ENCODE measurements around the gene NPB. TPM values are rescaled to one million over a fixed set of nuclear protein-coding genes. Genes with fewer than 3 reads are reported as not detected.

NPB gene
- total RNA-seq, 8 experiments from 2014 or later: 0.15 to 0.92 (median 0.43) TPM; not detected in 1

DNA sequence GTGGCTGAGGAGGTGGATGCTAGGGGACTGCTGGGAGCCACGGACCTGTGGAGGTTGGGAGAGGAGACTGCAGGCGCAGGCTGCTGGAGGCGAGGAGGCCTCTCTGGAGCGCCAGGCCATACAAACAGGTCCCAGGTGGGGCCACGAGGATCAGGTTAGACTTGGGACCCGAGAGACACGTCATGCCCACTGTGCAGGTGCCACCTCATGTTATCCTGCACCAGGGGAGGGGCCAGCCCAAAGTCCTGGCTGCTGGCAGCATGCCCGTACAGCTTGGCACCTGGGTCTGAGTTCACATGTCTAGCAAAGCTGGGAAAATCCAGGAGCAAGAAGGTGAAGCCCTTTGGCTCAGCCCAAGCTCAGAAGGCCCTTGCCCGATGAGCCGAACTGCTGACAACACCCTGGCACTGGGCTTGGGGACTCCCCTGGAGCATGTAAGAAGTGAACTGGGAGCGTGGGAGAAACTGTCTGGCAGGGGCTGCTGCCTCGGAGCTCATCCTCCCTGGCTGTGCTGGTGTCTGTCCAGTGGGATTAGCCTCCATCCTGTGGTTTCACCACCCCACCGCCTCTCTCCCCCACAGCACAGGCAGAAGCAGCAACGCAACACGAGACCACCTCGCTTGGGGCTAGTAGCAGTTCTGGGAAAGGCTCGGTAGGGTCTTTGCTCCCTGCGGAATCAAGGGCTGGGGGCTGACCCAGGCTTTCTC lies 36.2 kb upstream of the NPB start:
- H3K27ac ChIP-seq: peak overlapping the region in 1 of 2 donors; percentile 4
- ATAC-seq (replicated peaks in 6 of 8): no peak
- peaks cover 43 to 44% of the 10 kb centered on the region in 2 donors for H3K4me1 ChIP-seq (replicated peaks in 1 of 2)
- WGBS, 10 experiments: 75 to 90% (median 85%) methylated on average over 2 to 5 of the region's 18 CpGs; no CpG with 5 or more reads in 5 of the 10 experiments
- in situ Hi-C loops (cut with MboI; ENCODE audit: low pct_unique_long_range_greater_than_20kb in 2 of 9, low sequenced_read_pairs in 9 of 9, unreplicated experiment in 9 of 9): no loop called here
- no peak overlapping the region for H3K4me3 ChIP-seq

DNA sequence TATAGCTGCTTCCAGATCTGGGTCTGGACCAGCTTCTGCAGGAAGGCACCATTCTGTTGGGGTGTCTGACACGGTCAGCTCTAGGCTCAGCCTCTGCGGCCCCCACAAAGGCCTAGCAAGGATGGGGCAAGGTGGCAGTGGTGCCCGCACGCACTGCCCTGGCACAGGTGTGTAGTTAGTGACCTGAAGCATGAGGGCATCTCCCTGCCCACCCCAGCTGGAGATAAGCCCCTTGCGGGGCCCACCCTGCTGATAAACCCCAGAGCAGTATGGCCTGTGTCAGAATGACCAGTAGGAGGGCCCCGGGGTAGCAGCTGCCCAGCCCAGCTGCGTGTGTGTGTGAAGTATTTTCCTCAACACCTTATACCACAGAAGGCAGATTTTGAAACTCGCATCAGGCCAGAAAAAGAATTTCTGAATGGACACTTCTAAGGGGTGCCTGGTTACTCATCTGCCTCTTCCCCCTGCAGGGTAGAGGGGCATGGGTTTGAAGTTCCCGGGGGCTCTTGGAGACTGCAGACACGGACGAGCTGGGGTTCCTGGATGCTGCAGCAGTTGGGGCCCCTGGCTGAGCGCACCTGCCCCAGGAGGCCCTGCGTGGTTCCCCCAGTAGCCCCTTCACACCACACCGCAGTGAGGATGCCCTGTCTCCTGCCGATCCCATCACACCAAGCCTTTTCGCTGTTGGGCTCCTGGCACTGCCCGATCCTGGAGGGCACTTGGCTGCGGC lies 35.4 kb upstream of the NPB start:
- 83 to 90% (median 85%) methylated on average over 2 to 5 of the region's 18 CpGs; no CpG with 5 or more reads in 7 of the 10 experiments for WGBS, 10 experiments
- no peak overlapping the region for H3K4me3 ChIP-seq
- ATAC-seq (replicated peaks in 6 of 8): peak in 1 of 8 experiments; percentile 0
- H3K27ac ChIP-seq: peak overlapping the region in 1 of 2 donors; percentile 60
- in situ Hi-C loops (cut with MboI; ENCODE audit: low pct_unique_long_range_greater_than_20kb in 2 of 9, low sequenced_read_pairs in 9 of 9, unreplicated experiment in 9 of 9): no loop called here
- peaks cover 42 to 44% of the 10 kb centered on the region in 2 donors for H3K4me1 ChIP-seq (replicated peaks in 1 of 2)

DNA sequence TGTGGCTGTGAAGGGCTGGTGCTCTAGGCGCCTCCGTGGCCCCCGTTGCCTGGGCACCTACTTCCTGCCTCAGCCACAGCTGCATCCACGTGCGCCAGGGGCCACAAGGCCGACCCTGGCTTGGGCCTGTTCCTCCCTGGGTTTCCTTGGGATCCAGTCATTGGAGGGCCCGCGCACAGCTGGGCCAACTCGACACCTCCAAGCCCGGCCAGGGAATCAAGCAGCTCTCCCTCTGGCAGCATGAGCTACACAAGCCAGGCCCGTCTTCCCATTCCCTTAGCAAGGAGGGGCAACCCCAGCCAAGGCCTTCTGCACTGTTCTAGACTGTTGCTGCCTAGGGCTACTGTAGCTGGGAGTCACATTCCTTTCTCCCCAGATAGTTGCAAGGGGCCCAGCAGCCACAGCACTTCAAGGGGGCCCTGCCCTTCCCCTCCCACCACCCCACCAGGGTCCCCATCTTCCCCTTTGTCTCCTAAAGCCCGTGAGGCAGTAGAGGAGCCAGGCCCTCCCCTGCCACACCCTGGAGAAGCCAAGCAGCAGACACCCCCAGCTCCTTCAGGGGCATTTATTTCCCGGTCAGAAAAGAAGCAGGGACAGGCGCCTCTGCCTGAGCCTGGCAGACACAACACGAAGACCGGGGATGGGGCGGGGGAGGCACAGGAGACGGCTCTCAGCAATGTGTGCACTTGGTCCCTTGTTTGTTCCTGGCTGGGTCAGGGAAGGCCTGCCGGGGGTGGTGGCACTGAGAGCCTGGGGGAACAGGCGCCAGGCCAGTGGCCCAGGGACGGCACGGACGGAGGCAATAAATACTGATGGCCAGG lies 34.7 kb upstream of the NPB start:
- Histone ChIP-seq H3K4me3 (no peak overlapping the region), H3K27ac (peak overlapping the region; percentile 15 to 60), H3K4me1 (replicated peaks in 1 of 2) (peaks cover 38 to 40% of the 10 kb centered on the region in 2 donors)
- in situ Hi-C loops (cut with MboI; ENCODE audit: low pct_unique_long_range_greater_than_20kb in 2 of 9, low sequenced_read_pairs in 9 of 9, unreplicated experiment in 9 of 9): no loop called here
- peak; percentile 1 to 18 (median 5) for ATAC-seq (replicated peaks in 6 of 8)
- 80% methylated on average over 1 to 3 of the region's 23 CpGs; no CpG with 5 or more reads in 7 of the 10 experiments for WGBS, 10 experiments

- peak overlapping the region; percentile 15 to 60 for H3K27ac ChIP-seq
- peaks cover 37 to 41% of the 10 kb centered on the region in 2 donors for H3K4me1 ChIP-seq (replicated peaks in 1 of 2)
- 0 to 96% (median 60%) methylated on average over 1 to 5 of the region's 28 CpGs; no CpG with 5 or more reads in 6 of the 10 experiments for whole genome bisulfite sequencing, 10 experiments
- ATAC-seq (replicated peaks in 6 of 8): peak in 5 of 8 experiments; percentile 0 to 6 (median 1)
- in situ Hi-C loops (cut with MboI; ENCODE audit: low pct_unique_long_range_greater_than_20kb in 2 of 9, low sequenced_read_pairs in 9 of 9, unreplicated experiment in 9 of 9): no loop called here
- H3K4me3 ChIP-seq: no peak overlapping the region
These were observed 33.9 kb upstream of the NPB start for GRCh38 chr17:81867991-81868673.

GRCh38 chr17:81868674-81869220 lies 33.3 kb upstream of the NPB start:
- peak in 6 of 8 experiments; percentile 0 to 23 (median 11) for ATAC-seq (replicated peaks in 6 of 8)
- in situ Hi-C loops (cut with MboI; ENCODE audit: low pct_unique_long_range_greater_than_20kb in 2 of 9, low sequenced_read_pairs in 9 of 9, unreplicated experiment in 9 of 9): no loop called here
- H3K27ac ChIP-seq: peak overlapping the region; percentile 19 to 99
- H3K4me1 ChIP-seq (replicated peaks in 1 of 2): peaks cover 37 to 41% of the 10 kb centered on the region in 2 donors
- H3K4me3 ChIP-seq: peak overlapping the region in 1 of 5 donors; percentile 92
- WGBS, 10 experiments: 54 to 80% (median 62%) methylated on average over 1 to 8 of the region's 30 CpGs; no CpG with 5 or more reads in 7 of the 10 experiments

GRCh38 chr17:81869221-81870130 lies 32.6 kb upstream of the NPB start:
- Histone ChIP-seq H3K27ac (peak overlapping the region; percentile 98 to 99), H3K4me3 (peak overlapping the region; percentile 62 to 92 (median 84)), H3K4me1 (replicated peaks in 1 of 2) (peaks cover 37 to 41% of the 10 kb centered on the region in 2 donors)
- 0 to 75% (median 23%) methylated on average over 1 to 4 of the region's 52 CpGs; no CpG with 5 or more reads in 4 of the 10 experiments for WGBS, 10 experiments
- in situ Hi-C loops (cut with MboI; ENCODE audit: low pct_unique_long_range_greater_than_20kb in 2 of 9, low sequenced_read_pairs in 9 of 9, unreplicated experiment in 9 of 9): no loop called here
- peak in 6 of 8 experiments; percentile 3 to 38 (median 32) for ATAC-seq (replicated peaks in 6 of 8)

DNA sequence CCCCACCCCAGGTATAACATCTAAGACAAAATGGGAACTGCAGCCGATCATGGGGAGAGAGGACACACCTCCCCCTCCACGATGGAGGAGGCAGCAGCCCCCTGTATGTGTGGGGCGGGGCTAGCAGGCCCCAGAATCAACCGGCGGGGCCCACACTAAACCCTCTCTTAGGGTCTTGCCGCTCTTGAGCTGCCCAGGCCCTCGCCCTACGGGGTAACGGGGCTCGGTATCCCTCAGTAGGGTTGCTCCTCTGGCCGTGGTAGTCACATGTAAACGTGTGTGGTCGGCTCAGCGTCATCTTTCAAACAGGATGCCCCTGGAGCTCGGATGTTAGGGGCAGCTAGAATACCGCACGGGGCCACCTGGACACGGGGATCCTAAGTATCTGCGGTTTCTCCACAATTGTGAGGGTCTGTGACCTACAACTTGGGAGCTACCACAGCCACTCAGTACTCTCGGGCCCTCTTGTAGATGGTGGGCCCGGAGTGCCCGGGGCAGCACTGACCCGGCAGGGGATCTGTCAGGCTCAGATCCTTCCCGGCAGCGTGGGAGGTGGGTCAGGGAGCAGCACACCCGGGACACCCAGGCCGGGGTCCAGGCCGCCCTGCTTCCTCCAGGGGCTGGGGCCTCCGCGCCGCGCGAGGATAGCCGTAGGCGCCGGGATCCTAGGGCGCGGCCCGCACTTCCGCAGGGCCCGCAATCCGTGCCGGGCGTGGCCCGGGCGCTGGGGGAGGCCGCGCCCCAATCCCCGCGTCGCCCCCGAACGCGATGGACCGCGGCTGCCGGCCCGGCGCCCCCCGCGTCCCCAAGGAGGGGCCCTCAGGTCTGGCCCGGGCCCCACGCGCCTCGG lies 31.7 kb upstream of the NPB start:
- in situ Hi-C loops (cut with MboI; ENCODE audit: low pct_unique_long_range_greater_than_20kb in 2 of 9, low sequenced_read_pairs in 9 of 9, unreplicated experiment in 9 of 9): no loop called here
- H3K4me3 ChIP-seq: peak overlapping the region; percentile 62 to 92 (median 84)
- 0 to 5% (median 3%) methylated on average over 2 to 9 of the region's 65 CpGs; no CpG with 5 or more reads in 6 of the 10 experiments for WGBS, 10 experiments
- H3K27ac ChIP-seq: peak overlapping the region; percentile 98 to 99
- ATAC-seq (replicated peaks in 6 of 8): peak in 6 of 8 experiments; percentile 0 to 12 (median 4)
- peaks cover 37 to 41% of the 10 kb centered on the region in 2 donors for H3K4me1 ChIP-seq (replicated peaks in 1 of 2)

DNA sequence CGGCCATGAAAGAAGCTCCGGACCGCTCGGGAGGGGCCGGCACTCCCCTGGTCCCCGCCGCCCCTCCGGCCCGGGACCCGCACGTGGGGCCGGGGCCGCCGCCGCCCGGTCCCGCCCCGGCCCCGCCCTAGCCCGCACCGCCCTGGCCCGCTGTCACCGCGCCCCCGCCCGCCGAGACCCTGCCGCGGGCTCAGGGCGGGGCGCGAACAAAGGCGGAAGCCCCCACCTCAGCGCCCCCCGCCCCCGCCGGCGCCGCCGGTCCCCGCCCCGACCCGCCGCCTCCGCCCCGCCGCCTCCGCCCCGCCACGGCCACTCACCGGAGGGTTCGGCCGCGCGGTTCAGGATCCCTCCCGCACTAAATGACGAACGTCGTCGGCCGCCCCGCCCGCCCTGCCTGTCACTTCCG lies 31.1 kb upstream of the NPB start, which contains the start of gene ARHGDIA:
Gene ARHGDIA, minus strand, starts transcription at position 357 of the 406 bp plus-strand sequence. CDS start 1,407 bp downstream, outside the sequence.
- Histone ChIP-seq H3K4me3 (peak within 1 kb of the TSS; percentile 62 to 92 (median 84)), H3K4me1 (replicated peaks in 1 of 2) (peaks cover 37 to 41% of the 10 kb centered on the region in 2 donors), H3K27ac (peak within 1 kb of the TSS; percentile 98 to 99)
- WGBS, 10 experiments: no CpG with 5 or more reads among the region's 64 CpGs
- in situ Hi-C loops (cut with MboI; ENCODE audit: low pct_unique_long_range_greater_than_20kb in 2 of 9, low sequenced_read_pairs in 9 of 9, unreplicated experiment in 9 of 9): no loop called here
- ATAC-seq (replicated peaks in 6 of 8): peak; percentile 22 to 64 (median 48)

- Histone ChIP-seq H3K27ac (peak overlapping the region; percentile 98 to 99), H3K4me3 (peak overlapping the region; percentile 62 to 92 (median 84)), H3K4me1 (replicated peaks in 1 of 2) (peaks cover 37 to 39% of the 10 kb centered on the region in 2 donors)
- in situ Hi-C loops (cut with MboI; ENCODE audit: low pct_unique_long_range_greater_than_20kb in 2 of 9, low sequenced_read_pairs in 9 of 9, unreplicated experiment in 9 of 9): no loop called here
- 0 to 12% (median 0%) methylated on average over 1 to 23 of the region's 86 CpGs; no CpG with 5 or more reads in 6 of the 10 experiments for WGBS, 10 experiments
- peak; percentile 4 to 52 (median 36) for ATAC-seq (replicated peaks in 6 of 8)
These were observed 30.4 kb upstream of the NPB start for GRCh38 chr17:81871387-81872230.

GRCh38 chr17:81877569-81877968 lies 24.5 kb upstream of the NPB start:
- Histone ChIP-seq H3K4me3 (no peak overlapping the region), H3K4me1 (replicated peaks in 1 of 2) (peaks cover 2 to 4% of the 10 kb centered on the region in 2 donors), H3K27ac (no peak overlapping the region)
- 80 to 95% (median 95%) methylated on average over 1 to 3 of the region's 5 CpGs; no CpG with 5 or more reads in 7 of the 10 experiments for WGBS, 10 experiments
- in situ Hi-C loops (cut with MboI; ENCODE audit: low pct_unique_long_range_greater_than_20kb in 2 of 9, low sequenced_read_pairs in 9 of 9, unreplicated experiment in 9 of 9): no loop called here
- no peak for ATAC-seq (replicated peaks in 6 of 8)

Measured in motor neuron (in vitro differentiated cells).